ENCODE results near the gene CELF1.
"Not testable (repeated sequence)": the region's sequence is repeated elsewhere in the genome, so short reads cannot be mapped to it uniquely, and the experiment has no call there.

CELF1 gene

GRCh38 chr11:47538741-47539565 lies 14.0 kb downstream of the CELF1 start:
- no peak for DNase-seq (ENCODE audit: low spot score)

GRCh38 chr11:47536915-47537314 lies 16.0 kb downstream of the CELF1 start:
- DNase-seq (ENCODE audit: low spot score) = no peak

GRCh38 chr11:47534704-47535251 lies 18.2 kb downstream of the CELF1 start:
- DNase-seq (ENCODE audit: low spot score) = no peak

GRCh38 chr11:47533690-47534151 lies 19.2 kb downstream of the CELF1 start:
- DNase-seq (ENCODE audit: low spot score) = no peak

- no peak for DNase-seq (ENCODE audit: low spot score)
Observed at GRCh38 chr11:47532597-47533213, 20.2 kb downstream of the CELF1 start.

GRCh38 chr11:47531666-47532065 lies 21.3 kb downstream of the CELF1 start:
- DNase-seq (ENCODE audit: low spot score) = no peak

- DNase-seq (ENCODE audit: low spot score) = not testable (repeated sequence)
Observed at GRCh38 chr11:47530721-47531120, 22.2 kb downstream of the CELF1 start.

DNA sequence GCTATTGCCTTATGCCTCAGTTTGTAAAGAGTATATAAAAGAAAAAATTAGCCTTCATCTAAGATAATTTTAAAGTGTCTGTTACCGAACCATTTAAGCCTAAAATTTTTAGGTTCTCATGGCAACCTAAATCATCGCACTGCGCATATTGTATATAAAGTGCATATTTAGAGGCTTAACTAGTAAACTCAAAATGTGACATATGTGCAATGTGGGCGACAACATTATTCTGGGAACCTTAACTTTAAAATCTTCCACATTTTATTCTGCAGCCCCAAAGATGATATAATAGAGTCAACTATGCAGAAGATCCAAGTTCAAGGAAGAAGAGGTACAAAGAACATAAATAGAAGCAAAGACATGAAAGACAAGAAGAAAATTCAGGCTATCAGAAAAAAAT lies 23.0 kb downstream of the CELF1 start:
- DNase-seq (ENCODE audit: low spot score) = no peak

DNA sequence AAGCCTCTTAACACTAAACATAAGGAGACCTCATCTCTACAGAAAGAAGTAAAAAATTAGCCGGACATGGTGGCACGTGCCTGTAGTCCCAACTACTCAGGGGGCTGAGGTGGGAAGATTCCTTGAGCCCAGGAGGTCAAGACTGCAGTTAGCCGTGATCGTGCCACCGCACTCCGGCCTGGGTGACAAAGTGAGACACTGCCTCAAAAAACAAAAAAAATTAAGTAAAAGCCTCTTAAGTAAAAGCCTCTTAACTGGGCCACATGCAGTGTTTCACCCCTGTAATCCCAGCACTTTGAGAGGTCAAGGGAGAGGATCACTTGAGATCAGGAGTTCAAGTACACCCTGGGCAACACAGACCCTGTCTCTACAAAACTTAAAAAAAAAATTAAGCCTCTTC lies 25.7 kb downstream of the CELF1 start:
- DNase-seq (ENCODE audit: low spot score) = no peak

DNA sequence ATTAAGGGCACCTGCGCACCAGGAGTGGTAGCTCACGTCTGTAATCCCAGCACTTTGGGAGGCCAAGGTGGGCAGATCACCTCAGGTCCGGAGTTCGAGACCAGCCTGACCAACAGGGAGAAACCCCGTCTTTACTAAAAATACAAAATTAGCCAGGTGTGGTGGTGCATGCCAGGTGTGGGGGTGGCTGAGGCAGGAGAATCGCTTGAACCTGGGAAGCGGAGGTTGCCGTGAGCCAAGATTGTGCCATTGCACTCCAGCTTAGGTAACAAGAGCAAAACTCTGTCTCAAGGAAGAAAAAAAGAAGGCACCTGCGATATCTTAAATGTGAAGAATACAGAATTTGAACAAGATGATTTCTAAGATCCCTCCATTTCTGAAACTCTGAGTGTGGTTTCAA lies 26.9 kb downstream of the CELF1 start:
- DNase-seq (ENCODE audit: low spot score) = not testable (repeated sequence)

DNA sequence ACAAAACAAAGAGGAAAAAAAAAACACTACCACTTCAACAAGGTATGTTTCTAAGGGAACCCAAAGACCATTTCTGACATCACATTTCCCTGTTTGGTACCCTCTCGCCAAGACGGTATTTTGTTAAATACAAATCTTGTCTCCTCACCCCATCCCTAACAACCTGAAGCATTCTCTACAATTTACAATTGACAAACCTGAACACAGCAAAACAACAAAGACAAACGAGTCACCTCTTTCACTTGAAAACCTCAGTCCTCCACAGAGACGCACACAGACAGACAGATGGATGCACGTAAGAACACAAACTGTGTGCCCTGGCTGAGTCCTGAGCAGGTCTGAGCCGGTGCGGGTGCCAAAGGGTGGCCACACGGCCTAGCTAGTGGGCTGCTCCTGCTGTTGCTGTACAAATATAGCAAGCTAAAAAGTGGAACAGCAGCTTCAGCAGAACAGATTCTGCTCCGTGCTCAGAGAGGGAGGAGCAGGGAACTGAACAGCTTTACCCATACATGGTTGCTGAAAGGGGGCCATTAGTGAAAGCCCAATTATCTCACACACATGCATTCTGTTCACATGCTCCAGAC lies 28.5 kb downstream of the CELF1 start:
- DNase-seq (ENCODE audit: low spot score) = no peak

DNA sequence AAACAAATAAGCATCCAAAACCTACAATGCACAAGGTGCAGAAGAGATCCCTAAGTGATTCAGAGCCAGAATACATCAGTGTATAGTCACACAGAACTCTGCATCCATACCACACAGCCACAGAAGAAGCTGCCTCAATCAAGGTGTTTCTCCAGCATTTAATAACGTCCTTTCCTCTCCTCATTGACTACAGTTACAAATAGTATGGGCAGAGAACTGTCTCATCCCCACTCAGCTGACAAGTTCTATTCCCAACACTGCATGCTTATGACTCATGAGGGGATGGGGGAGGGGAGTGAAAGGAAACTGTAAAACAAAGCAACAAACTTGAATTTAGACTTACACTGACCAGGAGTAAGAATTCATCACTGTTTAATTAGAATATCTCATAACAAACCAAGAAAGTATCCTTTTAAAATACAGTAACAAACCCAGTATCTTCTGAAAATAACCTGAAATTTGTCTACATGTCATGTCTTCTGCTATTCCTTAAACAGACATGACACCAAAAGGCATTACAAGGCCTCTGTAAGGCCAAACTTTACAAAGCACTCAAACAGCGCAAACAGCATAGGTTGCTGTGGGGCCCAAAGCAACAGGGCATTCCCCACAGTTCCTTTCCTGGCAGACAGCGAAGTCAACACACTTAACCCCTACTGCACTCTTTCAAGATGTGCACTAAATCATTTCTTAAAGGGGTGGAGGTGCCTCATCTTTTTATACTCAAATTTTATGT lies 29.3 kb downstream of the CELF1 start:
- no peak for DNase-seq (ENCODE audit: low spot score)

- no peak for DNase-seq (ENCODE audit: low spot score)
Observed at GRCh38 chr11:47518212-47518964, 34.5 kb downstream of the CELF1 start.

- no peak for DNase-seq (ENCODE audit: low spot score)
Observed at GRCh38 chr11:47516984-47517853, 35.7 kb downstream of the CELF1 start.

- no peak for DNase-seq (ENCODE audit: low spot score)
Observed at GRCh38 chr11:47516155-47516554, 36.8 kb downstream of the CELF1 start.

- peak; percentile 60 for DNase-seq (ENCODE audit: low spot score)
Observed at GRCh38 chr11:47514825-47515647, 37.9 kb downstream of the CELF1 start.

DNA sequence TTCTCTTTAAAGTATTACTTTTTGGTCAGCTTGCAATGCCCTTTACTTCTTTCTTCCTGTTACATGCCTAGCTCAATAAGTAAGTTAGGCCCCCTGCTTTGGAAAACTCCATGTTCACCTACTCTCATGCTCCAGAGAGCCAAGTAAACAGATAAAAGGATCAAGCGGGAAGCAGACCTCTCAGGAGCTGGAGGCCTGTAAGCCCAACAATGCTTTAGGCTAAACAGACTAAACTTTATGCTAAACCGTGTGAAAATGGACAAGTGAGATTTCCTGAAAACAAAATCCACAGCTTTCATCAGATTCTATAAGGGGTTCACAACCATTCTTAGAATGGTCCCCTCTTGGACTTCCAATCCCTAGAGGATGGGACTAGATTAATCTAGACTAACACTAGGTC lies 40.2 kb downstream of the CELF1 start:
- no peak for DNase-seq (ENCODE audit: low spot score)

GRCh38 chr11:47511917-47512316 lies 41.0 kb downstream of the CELF1 start:
- no peak for DNase-seq (ENCODE audit: low spot score)

- no peak for DNase-seq (ENCODE audit: low spot score)
Observed at GRCh38 chr11:47510209-47510608, 42.7 kb downstream of the CELF1 start.
